H1 (cell line): ENCODE measurements around the gene RITA1. TPM values are rescaled to one million over a fixed set of nuclear protein-coding genes. Genes with fewer than 3 reads are reported as not detected.

ENCODE experiments used
- CTCF ChIA-PET: fragments of 300-600 bp; sonication (Branson Sonifier 250); formaldehyde crosslinking; loops from one replicate; lab custom pipeline; 2021; ENCODE audit not compliant: partially characterized antibody; lab: Charles Lee
- POLR2A ChIA-PET: fragments of 300-600 bp; sonication (Branson Sonifier 250); formaldehyde crosslinking; loops from one replicate; lab custom pipeline; 2021; ENCODE audit warnings: inconsistent platforms; ENCODE audit not compliant: partially characterized antibody; lab: Charles Lee
- DNase-seq, 2 experiments: peaks; one replicate each; pipeline versions ENCODE4 v3.0.0 to v3.0.0-alpha.2; 2010 to 2022; ENCODE audit warnings: low spot score in 2 of 2, low read depth in 1 of 2, mixed read lengths in 1 of 2
- FAIRE-seq: peaks from 2 replicates; lab custom pipeline; 2011; peaks lifted over from hg19 to GRCh38; lab: Jason Lieb, UNC
- H2AFZ ChIP-seq: 2 replicates; pipeline ENCODE4 v1.8.1; 2012; ENCODE audit warnings: low read length, inconsistent platforms
- H2AK5ac ChIP-seq: 2 replicates; pipeline ENCODE4 v1.6.1; 2013; ENCODE audit warnings: low read depth, low read length
- H2BK120ac ChIP-seq: replicated peaks from 2 replicates; pipeline ENCODE3; 2013; ENCODE audit warnings: low read depth, low read length, inconsistent platforms
- H2BK12ac ChIP-seq: 2 replicates; pipeline ENCODE4 v1.6.1; 2013; ENCODE audit warnings: low read depth, low read length
- H2BK15ac ChIP-seq: 2 replicates; pipeline ENCODE4 v1.6.1; 2013; ENCODE audit warnings: low read length
- H2BK20ac ChIP-seq: 2 replicates; pipeline ENCODE4 v1.6.1; 2013; ENCODE audit warnings: low read length
- H2BK5ac ChIP-seq: 2 replicates; pipeline ENCODE4 v1.6.1; 2013; ENCODE audit warnings: low read depth, low read length
- H3K14ac ChIP-seq: 2 replicates; pipeline ENCODE4 v1.6.1; 2013; ENCODE audit warnings: inconsistent platforms; ENCODE audit not compliant: insufficient read length
- H3K18ac ChIP-seq: 2 replicates; pipeline ENCODE4 v1.6.1; 2013; ENCODE audit warnings: low read length; ENCODE audit errors: extremely low read depth
- H3K23ac ChIP-seq: 2 replicates; pipeline ENCODE4 v1.6.1; 2013; ENCODE audit warnings: inconsistent platforms; ENCODE audit not compliant: insufficient read length
- H3K23me2 ChIP-seq: 2 replicates; pipeline ENCODE4 v1.6.1; 2013; ENCODE audit warnings: low read depth, low read length
- H3K27ac ChIP-seq: 2 replicates; pipeline ENCODE4 v1.6.1; 2011; ENCODE audit warnings: low read depth, low read length, inconsistent platforms
- H3K27me3 ChIP-seq, 4 experiments: replicated peaks in 1 of 4; 1 replicate in 1 of 4; 2 replicates in 3 of 4; pipeline versions ENCODE4 v1.6.1 to v1.8.1; 2011 to 2013; ENCODE audit warnings: low read length in 3 of 4, mild to moderate bottlenecking in 3 of 4, inconsistent platforms in 2 of 4, mixed read lengths in 2 of 4, moderate library complexity in 1 of 4; ENCODE audit not compliant: control insufficient read depth in 3 of 4, insufficient read depth in 3 of 4; ENCODE audit errors: extremely low read depth in 1 of 4
- H3K36me3 ChIP-seq, 4 experiments: 2 replicates each; pipeline versions ENCODE4 v1.6.1 to v1.8.1; 2011 to 2013; ENCODE audit warnings: mild to moderate bottlenecking in 4 of 4, low read length in 3 of 4, moderate library complexity in 2 of 4, control low read depth in 1 of 4, inconsistent platforms in 1 of 4; ENCODE audit not compliant: insufficient read depth in 4 of 4, control insufficient read depth in 2 of 4
- H3K4ac ChIP-seq: replicated peaks from 2 replicates; pipeline ENCODE3; 2013; ENCODE audit warnings: low read length, low read depth, mixed read lengths, inconsistent platforms; ENCODE audit not compliant: insufficient read length
- H3K4me1 ChIP-seq, 4 experiments: replicated peaks in 1 of 4; 1 replicate in 1 of 4; 2 replicates in 3 of 4; pipeline versions ENCODE4 v1.6.1 to v1.8.1; 2011 to 2013; ENCODE audit warnings: low read length in 3 of 4, inconsistent platforms in 2 of 4, mixed read lengths in 1 of 4; ENCODE audit not compliant: insufficient read depth in 4 of 4, control insufficient read depth in 3 of 4
- H3K4me2 ChIP-seq, 2 experiments: 2 replicates each; pipeline versions ENCODE4 v1.6.1 to v1.8.1; 2011 to 2013; ENCODE audit warnings: low read depth in 2 of 2, low read length in 2 of 2, control low read depth in 1 of 2, inconsistent platforms in 1 of 2, mild to moderate bottlenecking in 1 of 2; ENCODE audit not compliant: insufficient read depth in 1 of 2
- H3K4me3 ChIP-seq, 4 experiments: fragments of 200-600, 300-600 bp in 1 of 4; sonication (generic), shearing (Covaris generic), sonication (Bioruptor Twin) in 1 of 4; 2 replicates each; pipeline versions ENCODE4 v1.5.1 to v1.8.1; 2011 to 2016; ENCODE audit warnings: low read length in 4 of 4, low read depth in 3 of 4, control low read depth in 2 of 4, inconsistent platforms in 2 of 4, mild to moderate bottlenecking in 2 of 4, mixed read lengths in 1 of 4, moderate library complexity in 1 of 4; ENCODE audit not compliant: insufficient read depth in 2 of 4; ENCODE audit errors: extremely low read depth in 1 of 4
- H3K56ac ChIP-seq: replicated peaks from 2 replicates; pipeline ENCODE3; 2013; ENCODE audit warnings: low read depth, mild to moderate bottlenecking, mixed read lengths, low read length, inconsistent platforms; ENCODE audit not compliant: insufficient read length
- H3K79me1 ChIP-seq: 2 replicates; pipeline ENCODE4 v1.6.1; 2013; ENCODE audit warnings: low read depth, low read length, control low read depth
- H3K79me2 ChIP-seq, 2 experiments: 2 replicates each; pipeline versions ENCODE4 v1.6.1 to v1.8.1; 2012 to 2013; ENCODE audit warnings: low read length in 2 of 2, mild to moderate bottlenecking in 2 of 2, inconsistent platforms in 1 of 2; ENCODE audit not compliant: insufficient read depth in 2 of 2, control insufficient read depth in 1 of 2
- H3K9ac ChIP-seq, 4 experiments: replicated peaks in 1 of 4; 1 replicate in 1 of 4; 2 replicates in 3 of 4; pipeline versions ENCODE4 v1.6.1 to v1.8.1; 2011 to 2013; ENCODE audit warnings: low read depth in 3 of 4, low read length in 3 of 4, control low read depth in 2 of 4, mild to moderate bottlenecking in 2 of 4, moderate library complexity in 2 of 4, inconsistent platforms in 1 of 4; ENCODE audit errors: extremely low read depth in 1 of 4
- H3K9me3 ChIP-seq, 2 experiments: 2 replicates each; pipeline versions ENCODE4 v1.6.1 to v1.8.1; 2012 to 2013; ENCODE audit warnings: mild to moderate bottlenecking in 2 of 2, moderate library complexity in 2 of 2, control low read depth in 1 of 2, inconsistent platforms in 1 of 2, low read depth in 1 of 2, low read length in 1 of 2, mixed read lengths in 1 of 2; ENCODE audit not compliant: insufficient read depth in 2 of 2
- H4K20me1 ChIP-seq, 2 experiments: replicated peaks in 1 of 2; 2 replicates each; pipeline versions ENCODE3 to v1.8.1; 2011 to 2013; ENCODE audit warnings: inconsistent platforms in 2 of 2, low read length in 2 of 2, mild to moderate bottlenecking in 1 of 2; ENCODE audit not compliant: insufficient read depth in 2 of 2, control insufficient read depth in 1 of 2
- H4K5ac ChIP-seq: 2 replicates; pipeline ENCODE4 v1.6.1; 2013; ENCODE audit warnings: low read length, low read depth, mixed read lengths, inconsistent platforms; ENCODE audit not compliant: insufficient read length
- H4K8ac ChIP-seq: 2 replicates; pipeline ENCODE4 v1.8.0; 2013; ENCODE audit warnings: mild to moderate bottlenecking, moderate library complexity, low read length, inconsistent platforms; ENCODE audit not compliant: insufficient read depth; ENCODE audit errors: extremely low read depth
- H4K91ac ChIP-seq: replicated peaks from 2 replicates; pipeline ENCODE3; 2013; ENCODE audit warnings: low read length, mixed read lengths, inconsistent platforms; ENCODE audit not compliant: insufficient read length
- ATF2 ChIP-seq: IDR thresholded peaks from 2 replicates; pipeline ENCODE4 v1.6.1; 2012; ENCODE audit warnings: low read length, inconsistent platforms
- ATF3 ChIP-seq: IDR thresholded peaks from 2 replicates; pipeline ENCODE4 v1.6.1; 2011; ENCODE audit warnings: low read depth, mild to moderate bottlenecking, low read length; ENCODE audit not compliant: insufficient read depth
- KDM4A ChIP-seq: IDR thresholded peaks from one replicate; pipeline ENCODE4 v1.7.1; 2012; ENCODE audit warnings: low read depth, mild to moderate bottlenecking, moderate library complexity, low read length, inconsistent platforms; ENCODE audit not compliant: severe bottlenecking
- RBBP5 ChIP-seq: IDR thresholded peaks from 2 replicates; pipeline ENCODE4 v1.7.1; 2012; ENCODE audit warnings: low read depth, mild to moderate bottlenecking, inconsistent platforms, low read length, moderate library complexity, borderline replicate concordance
- RXRA ChIP-seq: IDR thresholded peaks from 2 replicates; pipeline ENCODE4 v1.6.1; 2011; ENCODE audit warnings: low read depth, mild to moderate bottlenecking, low read length, moderate library complexity; ENCODE audit not compliant: insufficient read depth
- SIN3A ChIP-seq, 2 experiments: IDR thresholded peaks in 1 of 2; conservative IDR thresholded peaks in 1 of 2; 2 replicates each; pipeline ENCODE4 v1.6.1; 2011 to 2012; ENCODE audit warnings: low read length in 2 of 2, improper control_type of control experiment in 1 of 2, low read depth in 1 of 2, mild to moderate bottlenecking in 1 of 2
- SIX5 ChIP-seq: IDR thresholded peaks from 2 replicates; pipeline ENCODE4 v1.6.1; 2011; ENCODE audit warnings: mild to moderate bottlenecking, low read depth, low read length
- SP2 ChIP-seq: IDR thresholded peaks from 2 replicates; pipeline ENCODE4 v1.6.1; 2012; ENCODE audit warnings: mild to moderate bottlenecking, low read length, inconsistent platforms
- TEAD4 ChIP-seq: IDR thresholded peaks from 2 replicates; pipeline ENCODE4 v1.6.1; 2012; ENCODE audit warnings: low read depth, low read length, inconsistent platforms, mixed read lengths
- USF2 ChIP-seq: IDR thresholded peaks from 2 replicates; pipeline ENCODE4 v1.6.1; 2011; ENCODE audit warnings: low read length, improper control_type of control experiment
- WGBS, 2 experiments: shearing (Covaris generic) in 1 of 2; methylation state at CpG; one replicate each; pipeline versions ENCODE4 v1.1.6 to v1.1.7; 2013 to 2015; ENCODE audit warnings: low lambda C conversion rate in 2 of 2, mixed read lengths in 2 of 2, inconsistent platforms in 1 of 2, low coverage in 1 of 2, missing lambda C conversion rate in 1 of 2; ENCODE audit not compliant: insufficient replicate concordance in 2 of 2, insufficient coverage in 1 of 2, insufficient read length in 1 of 2; ENCODE audit errors: extremely low coverage in 1 of 2, missing lambda C conversion rate in 1 of 2; 5-methylcytosine and 5-hydroxymethylcytosine counted together
- polyA plus RNA-seq, 7 experiments: library from polyadenylated mRNA; depleted of rRNA in 3 of 7; stranded (reverse) in 5 of 7; unstranded in 2 of 7; fragments of >200 nt in 5 of 7; fragments of 200-250 nt in 2 of 7; gene quantifications; 1 replicate in 5 of 7; 2 replicates in 1 of 7; 4 replicates in 1 of 7; pipeline versions ENCODE4 v1.2.1 to v1.2.3, GENCODE V29; 2011 to 2013; ENCODE audit warnings: missing spikeins in 2 of 7, mixed read lengths in 2 of 7
- total RNA-seq: library from RNA; stranded (reverse); fragmentation: NEBNext Ultra II Directional; extraction: Animal tissue kit (Norgen Biotek cat#: 25700); gene quantifications from 2 replicates; pipeline ENCODE4 v1.2.1, GENCODE V29; 2021

RITA1 gene
- total and polyA plus RNA-seq, 2 of the 8 experiments (the other 6 are each of a cell fraction or from before 2014, with no cell fraction given): 24.1 to 25.8 TPM

- Histone ChIP-seq H2BK15ac (no peak overlapping the region), H2AFZ (no peak overlapping the region), H3K27ac (no peak overlapping the region), H3K79me2 (no peaks in the 10 kb centered on the region), H3K56ac (no peak overlapping the region), H2BK12ac (no peak overlapping the region), H3K27me3 (no peaks in the 10 kb centered on the region), H3K4me1 (no peaks in the 10 kb centered on the region), H3K79me1 (no peaks in the 10 kb centered on the region), H2AK5ac (no peak overlapping the region), H3K4me2 (no peak overlapping the region), H4K20me1 (peaks cover 6 to 14% of the 10 kb centered on the region in 2 experiments), H4K91ac (no peak overlapping the region), H4K8ac (no peak overlapping the region), H3K23me2 (no peaks in the 10 kb centered on the region), H3K14ac (no peak overlapping the region), H3K9me3 (no peaks in the 10 kb centered on the region), H2BK20ac (no peak overlapping the region), H3K36me3 (peaks cover 21 to 60% (median 46%) of the 10 kb centered on the region in 4 experiments), H2BK5ac (no peak overlapping the region), H4K5ac (no peak overlapping the region), H3K9ac (no peak overlapping the region), H2BK120ac (no peak overlapping the region), H3K23ac (no peak overlapping the region), H3K4ac (no peak overlapping the region), H3K18ac (no peak overlapping the region), H3K4me3 (no peak overlapping the region)
- POLR2A ChIA-PET: interaction anchor here (2.0 to 4.7 kb wide), 2 partner anchors 8 to 14 kb away, joined by 8 to 28 read pairs; partner anchors contain the start of genes DDX54 and RITA1
- CTCF ChIA-PET: interaction anchor here (0.7 to 8.8 kb wide), 7 partner anchors 10 to 123 kb away, joined by 3 to 114 read pairs (median 6); partner anchors contain the start of gene RASAL1
- FAIRE-seq (no peak), DNase-seq (no peak)
- WGBS, 2 experiments: 94% methylated on average over 4 of the region's 4 CpGs; no CpG with 5 or more reads in 1 of the 2 experiments
- TF ChIP-seq KDM4A (no peak), USF2 (no peak), RBBP5 (no peak), SIX5 (no peak), SIN3A (conservative IDR thresholded peaks at IDR 0.05 in 1 of 2, IDR thresholded peaks at IDR 0.05 in 1 of 2; ENCODE audit: low read depth in 1 of 2, low read length in 2 of 2) (no peak), SP2 (no peak), RXRA (no peak), TEAD4 (no peak), ATF2 (no peak), ATF3 (no peak)
Measured at GRCh38 chr12:113170926-113171325, 14.6 kb upstream of the RITA1 start.
